Common myeloid progenitor, CD34-positive (primary cell): ENCODE results near the gene XRCC1.
A peak's percentile ranks its signal among the peaks of the same experiment; 100 is the strongest.

Source experiments
- CTCF ChIA-PET: fragments of 350-600 bp; sonication (Branson Sonifier 250); formaldehyde crosslinking; loops from one replicate; lab custom pipeline; 2021; ENCODE audit warnings: antibody characterized with exemption; lab: Charles Lee
- POLR2A ChIA-PET: fragments of 350-600 bp; sonication (Branson Sonifier 250); formaldehyde crosslinking; loops from one replicate; lab custom pipeline; 2021; ENCODE audit warnings: antibody characterized with exemption; lab: Charles Lee
- DNase-seq, 3 donors: peaks; one replicate each; pipeline versions ENCODE4 v3.0.0 to v3.0.0-alpha.2; 2013
- H3K27ac ChIP-seq, 2 experiments: 1 replicate in 1 of 2; 2 replicates in 1 of 2; pipeline ENCODE4 v1.7.0; 2013; ENCODE audit warnings: inconsistent platforms in 2 of 2, low read length in 2 of 2, mild to moderate bottlenecking in 2 of 2, low read depth in 1 of 2, moderate library complexity in 1 of 2; ENCODE audit not compliant: severe bottlenecking in 2 of 2, insufficient read depth in 1 of 2, poor library complexity in 1 of 2
- H3K27me3 ChIP-seq, 5 experiments: replicated peaks in 2 of 5; 1 replicate in 3 of 5; 2 replicates in 2 of 5; pipeline versions ENCODE4 v1.6.1 to v1.7.0; 2013; ENCODE audit warnings: low read length in 4 of 5, mild to moderate bottlenecking in 2 of 5, moderate library complexity in 2 of 5, inconsistent platforms in 1 of 5; ENCODE audit not compliant: insufficient read depth in 5 of 5, control insufficient read depth in 4 of 5
- H3K36me3 ChIP-seq, 4 experiments: 1 replicate in 2 of 4; 2 replicates in 2 of 4; pipeline versions ENCODE4 v1.6.1 to v1.7.0; 2013; ENCODE audit warnings: low read length in 3 of 4, control low read depth in 1 of 4, mild to moderate bottlenecking in 1 of 4; ENCODE audit not compliant: control insufficient read depth in 4 of 4, insufficient read depth in 4 of 4
- H3K4me1 ChIP-seq, 4 experiments: 1 replicate in 3 of 4; 2 replicates in 1 of 4; pipeline versions ENCODE4 v1.6.1 to v1.7.1; 2013; ENCODE audit warnings: low read length in 3 of 4, mild to moderate bottlenecking in 3 of 4, control low read depth in 1 of 4, inconsistent platforms in 1 of 4, moderate library complexity in 1 of 4; ENCODE audit not compliant: control insufficient read depth in 4 of 4, insufficient read depth in 4 of 4; ENCODE audit errors: control extremely low read depth in 1 of 4
- H3K4me3 ChIP-seq, 7 experiments: 1 replicate in 4 of 7; 2 replicates in 3 of 7; pipeline versions ENCODE4 v1.5.1 to v1.7.0; 2013; ENCODE audit warnings: mild to moderate bottlenecking in 7 of 7, low read length in 6 of 7, moderate library complexity in 6 of 7, inconsistent platforms in 2 of 7, low read depth in 2 of 7, control low read depth in 1 of 7; ENCODE audit not compliant: insufficient read depth in 4 of 7, control insufficient read depth in 1 of 7; ENCODE audit errors: extremely low read depth in 1 of 7
- H3K9me3 ChIP-seq, 5 experiments: 1 replicate in 4 of 5; 2 replicates in 1 of 5; pipeline versions ENCODE4 v1.6.1 to v1.7.1; 2013; ENCODE audit warnings: low read length in 4 of 5, mild to moderate bottlenecking in 2 of 5, inconsistent platforms in 1 of 5, low read depth in 1 of 5, moderate library complexity in 1 of 5; ENCODE audit not compliant: control insufficient read depth in 4 of 5, insufficient read depth in 2 of 5; ENCODE audit errors: control extremely low read depth in 1 of 5
- WGBS: methylation state at CpG from one replicate; pipeline ENCODE4 v1.1.5; 2013; ENCODE audit not compliant: insufficient coverage; 5-methylcytosine and 5-hydroxymethylcytosine counted together

The XRCC1 gene

GRCh38 chr19:43564800-43565199, 10.5 kb downstream of the XRCC1 start:
- Histone ChIP-seq H3K4me3 (no peak overlapping the region), H3K4me1 (peaks cover 7 to 47% (median 40%) of the 10 kb centered on the region in 4 experiments), H3K9me3 (no peaks in the 10 kb centered on the region), H3K27me3 (no peaks in the 10 kb centered on the region), H3K36me3 (peaks cover 0 to 9% (median under 1%) of the 10 kb centered on the region in 4 experiments), H3K27ac (no peak overlapping the region)
- WGBS = 46% methylated on average over 9 of the region's 9 CpGs
- ChIA-PET POLR2A (no interaction called here), CTCF (interaction anchor here (0.6 to 14.5 kb wide), 9 partner anchors 9 to 117 kb away, joined by 3 to 247 read pairs (median 3); partner anchors contain the start of genes IRGQ, XRCC1 and ZNF576)
- peak in 2 of 3 donors; percentile 47 to 50 for DNase-seq

- peak overlapping the region in 1 of 2 experiments; percentile 77 for H3K27ac ChIP-seq
- CTCF ChIA-PET = interaction anchor here (0.9 to 14.5 kb wide), 4 partner anchors 9 to 30 kb away, joined by 3 to 247 read pairs (median 5); partner anchors contain the start of genes IRGQ, ZNF575 and ZNF576
- peaks cover 7 to 46% (median 38%) of the 10 kb centered on the region in 4 experiments for H3K4me1 ChIP-seq
Measured at GRCh38 chr19:43563816-43564457, 11.4 kb downstream of the XRCC1 start.

GRCh38 chr19:43562698-43563241, 12.6 kb downstream of the XRCC1 start:
- CTCF ChIA-PET = interaction anchor here (1.2 to 14.5 kb wide), 2 partner anchors 10 to 31 kb away, joined by 3 to 247 read pairs; partner anchors contain the start of genes IRGQ and ZNF576
- Histone ChIP-seq H3K27me3 (no peaks in the 10 kb centered on the region), H3K4me3 (no peak overlapping the region), H3K36me3 (peaks cover 0 to 12% (median 5%) of the 10 kb centered on the region in 4 experiments), H3K9me3 (no peaks in the 10 kb centered on the region), H3K4me1 (peaks cover 7 to 46% (median 38%) of the 10 kb centered on the region in 4 experiments), H3K27ac (peak overlapping the region; percentile 72 to 77)
- DNase-seq = peak; percentile 97 to 100 (median 99)
- WGBS = 6% methylated on average over 10 of the region's 14 CpGs
- POLR2A ChIA-PET = interaction anchor here (1.2 kb wide), 1 partner anchor 21 kb away, joined by 3 read pairs; no protein-coding TSS in a partner anchor

More at GRCh38 chr19:43563816-43564457, 11.4 kb downstream of the XRCC1 start:
- Histone ChIP-seq H3K27me3 (no peaks in the 10 kb centered on the region), H3K36me3 (peaks cover 0 to 9% (median 2%) of the 10 kb centered on the region in 4 experiments), H3K4me3 (no peak overlapping the region), H3K9me3 (no peaks in the 10 kb centered on the region)
- peak in 2 of 3 donors; percentile 49 to 59 for DNase-seq
- POLR2A ChIA-PET = no interaction called here
- 95% methylated on average over 10 of the region's 10 CpGs for WGBS

- ChIA-PET CTCF (interaction anchor here (14.5 kb wide), 1 partner anchor 31 kb away, joined by 247 read pairs; the partner anchor contains the start of genes IRGQ and ZNF576), POLR2A (interaction anchor here (1.2 kb wide), 1 partner anchor 22 kb away, joined by 3 read pairs; no protein-coding TSS in a partner anchor)
- no peaks in the 10 kb centered on the region for H3K9me3 ChIP-seq
- no peak overlapping the region for H3K4me3 ChIP-seq
- peak overlapping the region; percentile 72 to 77 for H3K27ac ChIP-seq
- WGBS = 37% methylated on average over 2 of the region's 6 CpGs
- H3K4me1 ChIP-seq = peaks cover 7 to 46% (median 37%) of the 10 kb centered on the region in 4 experiments
- peaks cover 0 to 12% (median 7%) of the 10 kb centered on the region in 4 experiments for H3K36me3 ChIP-seq
- no peak for DNase-seq
- no peaks in the 10 kb centered on the region for H3K27me3 ChIP-seq
Measured at GRCh38 chr19:43562226-43562697, 13.1 kb downstream of the XRCC1 start.

- CTCF ChIA-PET = interaction anchor here (1.0 to 14.5 kb wide), 4 partner anchors 11 to 32 kb away, joined by 3 to 247 read pairs (median 10); partner anchors contain the start of genes IRGQ and ZNF576
- H3K4me3 ChIP-seq = no peak overlapping the region
- peak in 1 of 3 donors; percentile 7 for DNase-seq
- H3K27me3 ChIP-seq = no peaks in the 10 kb centered on the region
- WGBS = 95% methylated on average over 10 of the region's 12 CpGs
- peaks cover 7 to 46% (median 37%) of the 10 kb centered on the region in 4 experiments for H3K4me1 ChIP-seq
- POLR2A ChIA-PET = interaction anchor here (0.6 to 0.8 kb wide), 2 partner anchors 13 to 1530 kb away, joined by 4 read pairs; partner anchors contain the start of gene XRCC1
- H3K27ac ChIP-seq = peak overlapping the region in 1 of 2 experiments; percentile 15
- no peaks in the 10 kb centered on the region for H3K9me3 ChIP-seq
- peaks cover 0 to 12% (median 7%) of the 10 kb centered on the region in 4 experiments for H3K36me3 ChIP-seq
Measured at GRCh38 chr19:43561139-43561970, 14.0 kb downstream of the XRCC1 start.

GRCh38 chr19:43560687-43561086, 14.6 kb downstream of the XRCC1 start:
- no peak overlapping the region for H3K27ac ChIP-seq
- peaks cover 0 to 16% (median 7%) of the 10 kb centered on the region in 4 experiments for H3K36me3 ChIP-seq
- CTCF ChIA-PET = interaction anchor here (0.6 to 14.5 kb wide), 3 partner anchors 24 to 72 kb away, joined by 3 to 247 read pairs (median 16); partner anchors contain the start of genes IRGQ and ZNF576
- POLR2A ChIA-PET = interaction anchor here (0.6 kb wide), 1 partner anchor 1531 kb away, joined by 4 read pairs; no protein-coding TSS in a partner anchor
- no peak overlapping the region for H3K4me3 ChIP-seq
- H3K27me3 ChIP-seq = no peaks in the 10 kb centered on the region
- no peaks in the 10 kb centered on the region for H3K9me3 ChIP-seq
- H3K4me1 ChIP-seq = peaks cover 7 to 46% (median 37%) of the 10 kb centered on the region in 4 experiments
- 86% methylated on average over 5 of the region's 6 CpGs for WGBS
- peak in 1 of 3 donors; percentile 37 for DNase-seq
